ENCODE data around the gene TNS1. TPM values are rescaled to one million over a fixed set of nuclear protein-coding genes. Genes with fewer than 3 reads are reported as not detected.

TNS1 gene
- total and polyA plus RNA-seq, 4 donors = 67.0 to 377 (median 208) TPM

GRCh38 chr2:217761645-217762277 is 241.0 kb downstream of the TNS1 start:
- H3K4me1 ChIP-seq (ENCODE audit: control insufficient read depth in 5 of 5, insufficient read depth in 5 of 5, low read length in 5 of 5) = peaks cover 0 to under 1% (median 0%) of the 10 kb centered on the region in 5 donors
- no peak for TF ChIP-seq CTCF (IDR thresholded peaks at IDR 0.05; ENCODE audit: control extremely low read depth, extremely low read depth)
- H3K9me3 ChIP-seq (ENCODE audit: control insufficient read depth in 4 of 4, insufficient read depth in 3 of 4, low read length in 3 of 4) = peaks cover 2 to 13% (median 3%) of the 10 kb centered on the region in 4 donors
- ATAC-seq (ENCODE audit: insufficient read depth, low FRiP score) = no peak
- no peaks in the 10 kb centered on the region for H3K27me3 ChIP-seq (ENCODE audit: control insufficient read depth in 3 of 3, insufficient read depth in 3 of 3, low read length in 2 of 3)
- H3K36me3 ChIP-seq (ENCODE audit: control insufficient read depth in 4 of 4, insufficient read depth in 4 of 4, low read length in 4 of 4) = peaks cover 0 to 9% (median 0%) of the 10 kb centered on the region in 4 donors
- 96% methylated on average over 1 of the region's 1 CpG for WGBS, 2 donors
- H3K4me3 ChIP-seq = no peak overlapping the region
- no peak overlapping the region for H3K27ac ChIP-seq (ENCODE audit: low read depth in 1 of 2, low read length in 1 of 2)
- no peak for DNase-seq
- no peak overlapping the region for H3K9ac ChIP-seq (ENCODE audit: insufficient read depth in 1 of 2, low read length in 2 of 2)

DNA sequence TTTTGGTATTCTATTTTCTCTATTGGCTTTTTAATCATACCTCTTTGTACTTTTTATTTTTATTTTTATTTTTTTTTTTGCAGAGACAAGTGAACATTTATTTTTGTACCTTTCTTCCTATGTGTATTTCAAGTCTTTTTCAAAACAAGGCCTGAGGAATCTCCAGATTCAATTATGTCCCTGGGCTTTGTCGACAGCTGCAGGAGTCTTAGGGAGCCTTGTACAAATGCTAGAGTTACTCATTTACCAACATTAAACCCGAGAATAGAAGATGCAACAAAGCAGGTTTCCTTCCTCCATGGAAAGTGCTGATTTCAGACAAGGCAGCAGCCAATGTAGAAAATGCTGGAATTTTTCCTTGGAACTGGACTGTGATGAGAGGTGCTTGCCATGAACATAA is 242.8 kb downstream of the TNS1 start:
- no peak overlapping the region for H3K4me3 ChIP-seq
- DNase-seq = no peak
- no peak for ATAC-seq (ENCODE audit: insufficient read depth, low FRiP score)
- 74 to 81% methylated on average over 2 of the region's 2 CpGs for WGBS, 2 donors
- peaks cover 0 to 7% (median 4%) of the 10 kb centered on the region in 5 donors for H3K4me1 ChIP-seq (ENCODE audit: control insufficient read depth in 5 of 5, insufficient read depth in 5 of 5, low read length in 5 of 5)
- peaks cover 0 to 9% (median 0%) of the 10 kb centered on the region in 4 donors for H3K36me3 ChIP-seq (ENCODE audit: control insufficient read depth in 4 of 4, insufficient read depth in 4 of 4, low read length in 4 of 4)
- H3K27ac ChIP-seq (ENCODE audit: low read depth in 1 of 2, low read length in 1 of 2) = no peak overlapping the region
- no peak overlapping the region for H3K9ac ChIP-seq (ENCODE audit: insufficient read depth in 1 of 2, low read length in 2 of 2)
- TF ChIP-seq CTCF (IDR thresholded peaks at IDR 0.05; ENCODE audit: control extremely low read depth, extremely low read depth) = no peak
- H3K9me3 ChIP-seq (ENCODE audit: control insufficient read depth in 4 of 4, insufficient read depth in 3 of 4, low read length in 3 of 4) = peaks cover 2 to 9% (median 3%) of the 10 kb centered on the region in 4 donors
- H3K27me3 ChIP-seq (ENCODE audit: control insufficient read depth in 3 of 3, insufficient read depth in 3 of 3, low read length in 2 of 3) = no peaks in the 10 kb centered on the region

DNA sequence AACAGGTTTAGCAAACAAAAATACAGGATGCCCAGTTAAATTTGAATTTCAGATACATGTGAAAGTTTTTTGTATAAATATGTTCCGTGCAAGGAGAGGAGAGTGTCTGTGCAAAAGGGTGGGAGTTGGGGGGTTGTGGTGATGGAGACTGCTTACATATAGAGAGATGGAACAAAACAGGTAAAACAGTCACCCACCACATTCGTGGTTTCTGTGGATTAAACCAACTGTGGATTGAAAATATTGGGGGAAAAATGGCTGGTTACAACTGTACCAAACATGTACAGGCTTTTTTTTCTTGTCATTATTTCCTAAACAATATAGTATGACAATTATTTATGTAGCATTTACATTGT is 245.7 kb downstream of the TNS1 start:
- DNase-seq = no peak
- Histone ChIP-seq H3K27ac (ENCODE audit: low read depth in 1 of 2, low read length in 1 of 2) (no peak overlapping the region), H3K9me3 (ENCODE audit: control insufficient read depth in 4 of 4, insufficient read depth in 3 of 4, low read length in 3 of 4) (peaks cover under 1 to 7% (median 3%) of the 10 kb centered on the region in 4 donors), H3K9ac (ENCODE audit: insufficient read depth in 1 of 2, low read length in 2 of 2) (no peak overlapping the region), H3K36me3 (ENCODE audit: control insufficient read depth in 4 of 4, insufficient read depth in 4 of 4, low read length in 4 of 4) (peaks cover 0 to 6% (median 0%) of the 10 kb centered on the region in 4 donors), H3K4me1 (ENCODE audit: control insufficient read depth in 5 of 5, insufficient read depth in 5 of 5, low read length in 5 of 5) (peaks cover 0 to 11% (median 4%) of the 10 kb centered on the region in 5 donors), H3K4me3 (no peak overlapping the region), H3K27me3 (ENCODE audit: control insufficient read depth in 3 of 3, insufficient read depth in 3 of 3, low read length in 2 of 3) (no peaks in the 10 kb centered on the region)
- TF ChIP-seq CTCF (IDR thresholded peaks at IDR 0.05; ENCODE audit: control extremely low read depth, extremely low read depth) = no peak
- ATAC-seq (ENCODE audit: insufficient read depth, low FRiP score) = no peak
- WGBS, 2 donors = 83% methylated on average over 2 of the region's 2 CpGs
